Epithelial cell of proximal tubule (primary cell): Measurements from ENCODE around the gene OS9. TPM values are rescaled to one million over a fixed set of nuclear protein-coding genes. Genes with fewer than 3 reads are reported as not detected.

Experiments used
- DNase-seq: peaks from one replicate; pipeline ENCODE4 v3.0.0-alpha.2; 2011; ENCODE audit warnings: low read depth
- H3K4me3 ChIP-seq: 2 replicates; pipeline ENCODE4 v1.5.1; 2011; ENCODE audit warnings: low read depth, mild to moderate bottlenecking, low read length
- total RNA-seq: library from RNA; depleted of rRNA; stranded (reverse); fragments of >200 nt; gene quantifications from 2 replicates; pipeline ENCODE4 v1.2.3, GENCODE V29; 2015
- TF ChIP-seq, protein P1 (sequence below): conservative IDR thresholded peaks from 2 replicates; pipeline ENCODE4 v1.5.1; 2012; ENCODE audit warnings: low read depth, mild to moderate bottlenecking, low read length

OS9 gene
- total RNA-seq, 1 donor from 2014 or later = 101 TPM

DNA sequence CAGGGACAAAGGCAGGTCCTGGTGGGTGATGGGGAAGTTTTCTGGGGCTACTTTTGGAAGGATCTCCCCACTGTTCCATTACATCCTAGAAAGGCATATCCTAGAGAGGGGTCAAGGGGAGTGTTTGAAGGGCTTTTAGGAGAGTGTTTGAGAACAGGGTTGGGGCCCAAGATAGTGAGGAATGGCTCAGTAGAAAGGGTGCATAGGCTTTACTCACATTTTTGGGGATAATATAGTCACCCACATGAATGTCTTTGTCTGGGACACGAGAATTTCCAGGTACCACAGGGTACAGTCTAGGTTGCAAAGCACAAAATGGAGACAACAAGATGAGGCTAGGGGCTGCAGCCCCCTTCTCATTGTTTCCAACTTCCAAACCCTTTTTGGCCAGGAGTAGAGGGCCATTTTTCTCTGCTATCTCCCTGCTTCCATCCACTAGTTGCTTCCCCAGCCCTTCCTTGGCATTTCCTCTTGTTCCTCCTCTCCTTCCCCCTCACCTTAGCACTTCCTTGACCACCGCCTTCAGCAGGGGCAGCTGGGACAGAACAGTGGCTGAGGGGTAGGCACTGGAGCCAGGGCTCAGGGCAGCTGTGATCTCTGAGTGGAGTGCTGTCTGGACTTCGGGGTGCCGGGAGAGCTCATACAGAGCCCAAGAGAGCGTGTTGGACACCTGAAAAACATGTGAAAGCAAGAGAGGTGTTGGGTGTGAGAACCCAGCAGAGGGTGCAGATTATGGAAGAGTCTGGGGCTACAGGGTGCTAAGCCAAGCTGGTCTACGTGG lies 70.1 kb downstream of the OS9 start:
- TF ChIP-seq, protein P1, sequence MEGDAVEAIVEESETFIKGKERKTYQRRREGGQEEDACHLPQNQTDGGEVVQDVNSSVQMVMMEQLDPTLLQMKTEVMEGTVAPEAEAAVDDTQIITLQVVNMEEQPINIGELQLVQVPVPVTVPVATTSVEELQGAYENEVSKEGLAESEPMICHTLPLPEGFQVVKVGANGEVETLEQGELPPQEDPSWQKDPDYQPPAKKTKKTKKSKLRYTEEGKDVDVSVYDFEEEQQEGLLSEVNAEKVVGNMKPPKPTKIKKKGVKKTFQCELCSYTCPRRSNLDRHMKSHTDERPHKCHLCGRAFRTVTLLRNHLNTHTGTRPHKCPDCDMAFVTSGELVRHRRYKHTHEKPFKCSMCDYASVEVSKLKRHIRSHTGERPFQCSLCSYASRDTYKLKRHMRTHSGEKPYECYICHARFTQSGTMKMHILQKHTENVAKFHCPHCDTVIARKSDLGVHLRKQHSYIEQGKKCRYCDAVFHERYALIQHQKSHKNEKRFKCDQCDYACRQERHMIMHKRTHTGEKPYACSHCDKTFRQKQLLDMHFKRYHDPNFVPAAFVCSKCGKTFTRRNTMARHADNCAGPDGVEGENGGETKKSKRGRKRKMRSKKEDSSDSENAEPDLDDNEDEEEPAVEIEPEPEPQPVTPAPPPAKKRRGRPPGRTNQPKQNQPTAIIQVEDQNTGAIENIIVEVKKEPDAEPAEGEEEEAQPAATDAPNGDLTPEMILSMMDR = no peak
- no peak overlapping the region for H3K4me3 ChIP-seq
- DNase-seq = no peak

DNA sequence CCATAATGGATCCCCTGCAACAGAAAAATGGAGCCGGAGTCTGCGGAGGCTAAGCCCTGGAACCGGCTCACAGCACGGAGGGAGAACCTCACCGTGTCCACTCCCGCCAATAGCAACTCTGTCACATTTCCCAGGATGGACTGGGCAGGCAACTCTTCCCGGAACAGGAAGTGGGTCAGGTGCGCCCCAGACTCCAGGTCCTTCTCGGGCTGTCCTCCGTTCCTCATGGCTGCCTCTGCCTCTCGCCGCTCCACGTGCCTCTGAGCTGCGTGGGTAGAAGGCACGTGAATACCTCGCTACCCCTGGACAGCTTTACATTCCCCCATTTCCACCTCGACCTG lies 70.7 kb downstream of the OS9 start:
- TF ChIP-seq, protein P1 = no peak
- H3K4me3 ChIP-seq = peak overlapping the region; percentile 47
- DNase-seq = no peak

DNA sequence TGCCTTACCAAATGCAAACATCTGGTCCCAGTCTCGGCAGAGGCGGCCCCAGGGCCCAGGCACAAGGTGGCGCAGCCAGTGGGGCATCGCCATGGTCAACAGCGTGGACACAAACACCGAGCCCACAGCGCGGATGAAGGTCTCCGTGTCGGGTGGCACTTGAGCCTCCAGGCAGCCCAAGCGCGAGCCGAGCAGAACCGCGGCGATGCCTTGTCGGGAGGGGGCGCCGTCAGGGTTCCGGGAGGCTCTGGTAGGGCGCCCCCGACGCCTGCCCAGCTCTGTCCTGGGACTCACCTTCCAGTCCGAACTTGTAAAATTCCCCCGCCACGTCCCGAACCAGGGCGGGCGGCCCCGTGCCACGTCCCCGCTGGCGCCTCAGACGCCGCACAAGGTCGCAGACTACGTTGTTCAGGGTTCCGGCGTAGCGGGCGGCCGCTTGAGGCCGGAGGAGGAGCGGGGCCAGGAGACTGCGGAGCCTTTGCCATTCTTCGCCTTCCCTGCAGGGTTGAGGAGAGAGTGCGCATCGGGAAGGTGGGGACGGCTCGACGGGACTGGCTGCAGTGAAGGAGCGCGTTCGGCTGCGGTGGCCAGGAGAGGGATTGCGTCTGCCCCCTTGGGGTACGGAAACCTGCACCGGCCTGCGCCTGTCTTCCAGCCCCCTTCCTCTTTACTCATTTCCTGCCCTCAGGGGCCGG lies 71.2 kb downstream of the OS9 start:
- no peak for DNase-seq
- peak overlapping the region; percentile 47 for H3K4me3 ChIP-seq
- TF ChIP-seq, protein P1 = peak; percentile 40

DNA sequence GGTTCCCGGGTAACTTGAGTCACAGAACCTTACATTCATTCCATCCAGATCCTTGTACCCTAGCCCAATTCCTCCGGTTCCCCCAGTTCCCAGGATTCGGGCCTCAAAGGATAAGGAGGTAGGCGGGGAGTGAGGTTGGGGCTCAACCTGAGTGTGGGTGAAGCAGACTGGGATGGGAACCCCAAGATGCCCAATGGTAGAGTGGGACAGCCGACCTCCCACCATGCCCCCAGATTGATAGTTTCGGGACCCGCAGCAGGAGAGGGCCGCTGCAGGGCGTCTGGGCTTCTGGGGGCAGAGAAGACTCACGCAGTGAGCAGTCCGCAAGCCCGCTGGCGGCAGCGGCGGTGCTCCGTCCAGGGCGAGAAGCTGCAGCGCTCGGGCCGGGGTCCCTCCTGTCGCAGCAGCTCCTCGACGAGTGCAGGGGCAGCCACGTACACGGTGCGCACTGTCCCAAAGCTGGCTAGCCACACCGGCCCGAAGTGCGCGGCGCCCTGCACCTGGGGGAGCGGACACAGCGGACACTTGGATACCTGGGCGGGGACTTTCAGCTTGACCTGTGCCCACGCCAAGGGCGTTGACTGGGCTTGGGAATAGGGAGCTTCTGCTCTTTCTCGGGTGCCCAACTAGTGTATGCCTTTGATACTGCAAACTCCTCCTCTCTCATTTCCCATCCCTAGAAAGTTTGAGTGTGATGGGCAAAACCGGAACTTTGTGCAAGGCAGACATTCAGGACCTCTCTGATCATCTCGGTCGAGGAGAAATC lies 71.9 kb downstream of the OS9 start:
- TF ChIP-seq, protein P1 = no peak
- no peak for DNase-seq
- H3K4me3 ChIP-seq = peak overlapping the region; percentile 47

DNA sequence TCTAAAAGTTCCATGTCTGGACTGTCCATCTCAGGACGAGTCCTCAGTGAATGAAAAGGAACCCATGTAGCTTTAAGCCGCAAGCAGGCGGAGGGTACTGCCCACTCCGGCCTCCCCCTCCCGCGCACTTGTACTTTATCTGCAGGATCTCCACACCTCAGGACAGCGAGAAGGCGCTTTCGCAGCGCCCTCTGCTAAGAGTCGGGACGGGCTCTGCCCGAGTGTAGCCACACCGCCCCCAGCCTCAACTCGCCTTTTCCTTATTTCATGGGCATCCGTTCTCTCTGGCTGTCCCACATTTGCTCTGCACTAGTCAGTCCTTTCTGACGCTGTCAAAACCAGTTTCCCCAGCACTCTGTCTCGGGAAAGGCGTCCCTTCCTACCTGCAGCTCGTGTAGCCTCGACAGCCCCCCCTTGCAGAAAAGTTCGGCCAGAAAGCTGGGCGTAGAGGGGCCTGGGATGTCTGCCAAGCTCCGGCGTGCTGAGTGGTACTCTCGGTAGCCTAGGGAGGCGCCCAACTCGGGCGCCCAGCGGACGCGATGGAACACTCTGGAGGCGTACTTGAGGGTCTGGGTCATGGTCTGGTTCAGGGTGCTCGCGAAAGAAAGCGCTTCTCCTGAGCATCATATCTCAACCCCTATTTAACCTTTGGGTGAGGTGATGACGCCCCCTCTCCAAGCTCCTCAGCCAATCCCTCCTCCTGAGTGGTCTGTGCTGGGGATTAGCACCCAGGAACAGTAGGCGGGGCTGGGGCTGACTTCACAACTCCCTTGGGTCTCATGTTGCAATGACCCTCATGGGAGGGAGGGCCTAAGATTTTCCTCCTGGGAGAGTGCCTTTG lies 72.8 kb downstream of the OS9 start, which contains the start of gene CYP27B1:
Gene CYP27B1, minus strand, starts transcription at position 615 of the 841 bp plus-strand sequence. Its CDS starts 37 bp downstream, at position 578.
- DNase-seq = no peak
- peak within 1 kb of the TSS; percentile 47 for H3K4me3 ChIP-seq
- TF ChIP-seq, protein P1 = no peak

DNA sequence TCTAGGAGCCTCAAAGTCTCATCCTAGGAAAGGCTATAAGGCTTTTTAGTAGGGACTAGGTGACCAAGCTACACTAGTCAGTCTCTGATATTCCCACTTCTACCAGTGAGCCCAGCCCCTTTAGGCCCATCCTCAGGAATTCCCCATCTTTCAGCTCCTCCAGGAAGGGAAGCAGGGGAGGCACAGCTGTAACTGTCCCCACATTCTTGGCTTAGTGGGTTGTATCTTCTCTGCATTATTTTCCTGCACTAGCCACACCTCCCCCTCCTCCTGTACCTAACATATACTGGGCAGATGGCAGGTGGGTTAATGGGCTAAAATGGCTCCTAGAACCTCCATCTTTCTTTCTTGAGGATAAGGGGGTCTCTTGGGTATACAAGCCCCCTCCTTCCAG lies 73.4 kb downstream of the OS9 start:
- TF ChIP-seq, protein P1 = no peak
- H3K4me3 ChIP-seq = no peak overlapping the region
- DNase-seq = no peak
